Esophagus muscularis mucosa (tissue), 4 donors: Measurements from ENCODE around the gene SLC25A14. TPM values are rescaled to one million over a fixed set of nuclear protein-coding genes. Genes with fewer than 3 reads are reported as not detected.

ENCODE experiments used
- DNase-seq: peaks from one replicate; pipeline ENCODE4 v3.0.0-alpha.2; 2017; ENCODE audit errors: extremely low spot score
- H3K27ac ChIP-seq, 4 donors: fragments of 200-600 bp; sonication (generic); replicated peaks in 1 of 4; 1 replicate in 3 of 4; 2 replicates in 1 of 4; pipeline ENCODE4 v1.5.1; 2016 to 2019; ENCODE audit warnings: mild to moderate bottlenecking in 1 of 4
- H3K27me3 ChIP-seq, 4 donors: fragments of 200-600 bp; sonication (generic); one replicate each; pipeline versions ENCODE4 v1.5.1 to v1.6.0; 2016 to 2019
- H3K36me3 ChIP-seq, 4 donors: fragments of 200-600 bp; sonication (generic); one replicate each; pipeline ENCODE4 v1.5.1; 2016 to 2019
- H3K4me1 ChIP-seq, 4 donors: fragments of 200-600 bp; sonication (generic); one replicate each; pipeline ENCODE4 v1.5.1; 2016 to 2019
- H3K4me3 ChIP-seq, 4 donors: fragments of 200-600 bp; sonication (generic); 1 replicate in 2 of 4; 2 replicates in 2 of 4; pipeline ENCODE4 v1.5.1; 2016 to 2019; ENCODE audit warnings: mild to moderate bottlenecking in 4 of 4, moderate library complexity in 1 of 4
- H3K9me3 ChIP-seq, 4 donors: fragments of 200-600 bp; sonication (generic); 1 replicate in 3 of 4; 2 replicates in 1 of 4; pipeline ENCODE4 v1.5.1; 2016 to 2019
- CTCF ChIP-seq, 3 experiments: fragments of 200-600 bp in 2 of 3; fragments of 450-650 bp in 1 of 3; sonication (generic) in 2 of 3; IDR thresholded peaks; one replicate each; pipeline ENCODE4 v1.5.1; 2017 to 2019; ENCODE audit warnings: antibody characterized with exemption in 3 of 3, mild to moderate bottlenecking in 2 of 3, moderate library complexity in 1 of 3
- EP300 ChIP-seq: sonication (generic); formaldehyde crosslinking; IDR thresholded peaks from one replicate; pipeline ENCODE4 v1.6.1; 2017; ENCODE audit warnings: antibody characterized with exemption
- POLR2A ChIP-seq: fragments of 450-650 bp; IDR thresholded peaks from one replicate; pipeline ENCODE4 v1.6.1; 2017; ENCODE audit warnings: antibody characterized with exemption, moderate library complexity, mild to moderate bottlenecking, low read depth
- POLR2AphosphoS5 ChIP-seq, 2 donors: sonication (generic); formaldehyde crosslinking; IDR thresholded peaks; one replicate each; pipeline ENCODE4 v1.6.1; 2017; ENCODE audit warnings: antibody characterized with exemption in 2 of 2
- WGBS: methylation state at CpG from one replicate; pipeline ENCODE4 v1.1.5; 2018; 5-methylcytosine and 5-hydroxymethylcytosine counted together
- intact Hi-C: fragments of 100-400 bp; cut with DNase I; formaldehyde crosslinking; loops from one replicate; pipeline ENCODE4 v1.15.1; 2023
- total RNA-seq, 4 donors: library from RNA; depleted of rRNA; stranded (reverse); fragments of >200 nt; gene quantifications; one replicate each; pipeline versions ENCODE4 v1.1.0 to v1.2.1, GENCODE V29; 2016

SLC25A14 gene
- total RNA-seq, 4 donors from 2014 or later: 4.0 to 9.6 (median 6.9) TPM

- no peak for DNase-seq
- H3K4me3 ChIP-seq: no peak overlapping the region
- H3K36me3 ChIP-seq: no peaks in the 10 kb centered on the region
- no peak overlapping the region for H3K27ac ChIP-seq
- TF ChIP-seq CTCF (IDR thresholded peaks at IDR 0.05): no peak
- TF ChIP-seq POLR2A: no peak
- no peak for TF ChIP-seq EP300
- no peak for TF ChIP-seq POLR2AphosphoS5 (IDR thresholded peaks at IDR 0.05)
- no peaks in the 10 kb centered on the region for H3K9me3 ChIP-seq
- WGBS: 81% methylated on average over 9 of the region's 19 CpGs
- intact Hi-C loops: no loop called here
- H3K4me1 ChIP-seq: peaks cover 0 to 16% (median 2%) of the 10 kb centered on the region in 4 donors
- no peaks in the 10 kb centered on the region for H3K27me3 ChIP-seq
Measured at GRCh38 chrX:130299279-130300009, 40.3 kb upstream of the SLC25A14 start.

GRCh38 chrX:130300010-130300282 is 39.8 kb upstream of the SLC25A14 start:
- Histone ChIP-seq H3K36me3 (no peaks in the 10 kb centered on the region), H3K27ac (no peak overlapping the region), H3K4me1 (peaks cover 0 to 16% (median 2%) of the 10 kb centered on the region in 4 donors), H3K27me3 (no peaks in the 10 kb centered on the region), H3K9me3 (no peaks in the 10 kb centered on the region), H3K4me3 (no peak overlapping the region)
- no peak for DNase-seq
- TF ChIP-seq CTCF (IDR thresholded peaks at IDR 0.05) (no peak), POLR2AphosphoS5 (IDR thresholded peaks at IDR 0.05) (no peak), EP300 (no peak), POLR2A (no peak)
- intact Hi-C loops: no loop called here
- 70% methylated on average over 2 of the region's 2 CpGs for WGBS

GRCh38 chrX:130301405-130301804 is 38.3 kb upstream of the SLC25A14 start:
- H3K4me1 ChIP-seq: peaks cover 0 to 10% (median 2%) of the 10 kb centered on the region in 4 donors
- DNase-seq: no peak
- 82% methylated on average over 1 of the region's 1 CpG for WGBS
- no peaks in the 10 kb centered on the region for H3K36me3 ChIP-seq
- H3K27me3 ChIP-seq: no peaks in the 10 kb centered on the region
- TF ChIP-seq CTCF (IDR thresholded peaks at IDR 0.05) (no peak), EP300 (no peak), POLR2AphosphoS5 (IDR thresholded peaks at IDR 0.05) (no peak), POLR2A (no peak)
- no peak overlapping the region for H3K27ac ChIP-seq
- H3K4me3 ChIP-seq: no peak overlapping the region
- intact Hi-C loops: no loop called here
- H3K9me3 ChIP-seq: no peaks in the 10 kb centered on the region

- H3K27me3 ChIP-seq: no peaks in the 10 kb centered on the region
- DNase-seq: no peak
- H3K4me3 ChIP-seq: no peak overlapping the region
Measured at GRCh38 chrX:130301977-130302376, 37.7 kb upstream of the SLC25A14 start.

More at GRCh38 chrX:130301977-130302376, 37.7 kb upstream of the SLC25A14 start:
- intact Hi-C loops: no loop called here
- TF ChIP-seq EP300 (no peak), POLR2A (no peak), CTCF (IDR thresholded peaks at IDR 0.05) (no peak), POLR2AphosphoS5 (IDR thresholded peaks at IDR 0.05) (no peak)
- Histone ChIP-seq H3K4me1 (peaks cover 0 to 4% (median 0%) of the 10 kb centered on the region in 4 donors), H3K9me3 (no peaks in the 10 kb centered on the region), H3K36me3 (no peaks in the 10 kb centered on the region), H3K27ac (no peak overlapping the region)
- WGBS: 52% methylated on average over 1 of the region's 1 CpG
